Activated gamma-delta T cell treated with Interleukin-2 at 50 U/mL for 16 hours (primary cell): ENCODE results near the gene MMD.
"Not testable (repeated sequence)": the region's sequence is repeated elsewhere in the genome, so short reads cannot be mapped to it uniquely, and the experiment has no call there.

Experiments
- DNase-seq: peaks from one replicate; pipeline ENCODE4 v3.0.0-alpha.2; 2020

Gene MMD, protein sequence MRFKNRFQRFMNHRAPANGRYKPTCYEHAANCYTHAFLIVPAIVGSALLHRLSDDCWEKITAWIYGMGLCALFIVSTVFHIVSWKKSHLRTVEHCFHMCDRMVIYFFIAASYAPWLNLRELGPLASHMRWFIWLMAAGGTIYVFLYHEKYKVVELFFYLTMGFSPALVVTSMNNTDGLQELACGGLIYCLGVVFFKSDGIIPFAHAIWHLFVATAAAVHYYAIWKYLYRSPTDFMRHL

DNA sequence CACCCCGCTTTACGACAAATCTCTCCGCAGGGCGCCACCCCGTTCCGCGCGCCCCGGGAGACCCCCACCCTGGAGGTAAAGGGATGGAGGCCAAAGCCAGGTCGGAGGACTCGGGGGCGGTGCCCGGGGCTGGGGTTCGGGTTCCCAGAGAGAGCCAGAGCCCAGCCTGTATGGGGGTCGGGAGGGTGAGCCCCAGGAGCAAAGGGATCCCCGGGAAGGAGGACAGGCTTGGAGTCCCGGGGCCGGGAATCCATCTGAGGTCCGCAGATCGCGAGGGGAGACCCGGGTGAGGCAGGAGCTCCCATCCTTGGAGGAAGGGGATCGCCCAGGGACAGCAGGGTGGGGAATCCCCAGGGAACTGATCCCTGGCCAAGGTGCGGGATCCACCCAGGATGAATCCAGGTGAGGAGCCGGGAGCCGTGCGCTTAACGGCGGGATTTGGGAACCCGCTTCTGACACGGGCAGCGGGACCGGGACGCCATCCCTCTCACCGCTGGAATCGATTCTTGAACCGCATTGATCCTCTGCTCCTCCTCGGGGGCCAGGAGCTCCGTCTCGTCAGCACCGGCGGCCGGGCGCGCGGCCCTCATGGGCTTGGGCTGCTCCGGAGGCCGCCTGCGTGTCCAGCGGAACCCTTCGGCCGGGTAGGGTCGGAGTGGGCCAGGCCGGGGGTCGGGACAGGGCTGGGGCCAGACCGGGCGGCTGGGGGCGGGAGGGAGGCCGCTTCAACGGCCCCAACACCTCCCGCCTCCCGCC, at the start of gene MMD:
TSS of gene MMD (minus strand) at position 657 of the 756 bp plus-strand sequence. CDS start at position 517, 140 bp downstream.
- DNase-seq: peak; percentile 8

DNA sequence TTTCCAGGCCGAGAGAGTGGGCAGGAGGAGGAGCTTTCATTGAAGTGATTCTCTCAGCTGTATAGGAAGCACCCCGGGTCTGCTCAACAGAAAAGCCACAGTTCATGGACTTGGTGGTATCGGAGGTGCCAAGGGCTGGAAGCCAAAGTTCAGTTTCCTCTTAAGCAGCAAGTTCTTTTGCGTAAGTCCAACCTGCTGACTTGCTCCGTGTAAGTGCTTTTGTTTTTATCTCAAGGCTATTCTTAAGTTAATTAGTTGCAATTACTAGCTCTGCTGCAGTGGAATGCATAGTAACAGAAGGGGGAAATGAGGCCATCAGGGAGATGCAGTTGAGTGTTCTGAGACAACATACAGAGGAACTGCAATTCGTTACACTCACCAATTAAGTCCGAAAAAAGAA, 45.0 kb upstream of the MMD start:
- no peak for DNase-seq

DNA sequence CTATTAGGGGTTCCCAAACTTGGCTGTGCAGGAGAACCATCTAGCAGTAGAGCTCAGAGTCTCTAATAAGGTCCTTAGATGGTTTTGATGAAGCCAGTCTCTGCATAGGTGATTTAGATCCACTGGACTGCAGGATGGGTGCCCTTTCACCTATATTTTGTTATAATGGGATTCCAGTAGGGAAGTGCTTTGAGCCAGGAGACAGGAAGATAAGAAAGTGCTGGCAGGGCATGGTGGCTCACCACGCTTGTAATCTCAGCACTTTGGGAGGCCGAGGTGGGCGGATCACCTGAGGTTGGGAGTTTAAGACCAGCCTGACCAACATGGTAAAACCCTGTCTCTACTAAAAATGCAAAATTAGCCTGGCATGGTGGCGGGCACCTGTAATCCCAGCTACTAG, 44.1 kb upstream of the MMD start:
- not testable (repeated sequence) for DNase-seq

DNA sequence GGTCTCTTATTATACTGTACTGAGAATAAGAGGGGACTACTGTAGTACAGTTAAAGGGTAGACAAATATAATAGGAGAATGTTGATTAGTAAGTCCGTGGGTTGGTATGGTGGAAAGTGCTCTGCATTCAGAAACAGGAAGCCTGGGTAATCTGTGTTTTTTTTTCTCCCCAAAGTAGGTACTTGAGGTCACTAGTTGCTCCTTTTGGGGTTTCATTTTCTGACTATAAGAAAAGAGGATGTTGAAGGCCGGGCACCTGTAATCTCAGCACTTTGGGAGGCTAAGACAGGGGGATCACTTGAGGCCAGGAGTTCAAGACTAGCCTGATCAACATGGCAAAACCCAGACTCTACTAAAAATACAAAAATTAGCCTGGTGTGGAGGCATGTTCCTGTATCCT, 42.0 kb upstream of the MMD start:
- no peak for DNase-seq

DNA sequence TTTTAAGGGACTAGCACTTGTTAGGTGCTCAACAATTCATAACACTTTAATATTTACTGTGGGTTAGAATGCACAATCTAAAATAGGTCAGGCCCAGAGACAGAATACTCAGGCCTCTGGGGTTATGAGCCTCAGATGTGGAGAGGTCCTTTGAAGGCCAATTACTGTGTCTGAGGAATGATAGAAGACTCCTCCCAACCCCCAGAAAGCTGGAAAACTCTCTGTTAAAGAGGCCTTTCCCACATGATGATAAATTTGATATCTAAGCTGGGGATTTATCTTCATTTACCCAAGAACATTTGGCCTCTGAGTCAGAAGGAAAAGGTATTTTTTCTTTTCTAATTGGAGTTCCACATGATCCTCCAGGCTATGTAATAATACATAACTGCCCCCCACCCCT, 41.1 kb upstream of the MMD start:
- no peak for DNase-seq

DNA sequence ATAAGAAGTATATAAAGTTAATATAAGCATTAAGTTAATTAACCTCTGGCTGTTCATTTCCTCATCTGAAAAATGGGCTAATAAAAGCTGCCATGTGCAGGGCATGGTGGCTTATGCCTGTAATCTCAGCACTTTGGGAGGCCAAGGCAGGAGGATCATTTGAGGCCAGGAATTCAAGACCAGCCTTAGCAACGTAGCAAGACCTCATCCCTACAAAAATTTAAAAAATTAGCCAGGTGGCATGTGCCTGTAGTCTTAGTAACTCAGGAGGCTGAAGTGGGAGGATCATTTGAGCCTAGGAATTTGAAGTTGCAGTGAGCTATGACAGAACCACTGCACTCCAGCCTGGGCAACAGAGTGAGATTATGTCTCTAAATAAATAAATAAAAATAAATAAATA, 40.6 kb upstream of the MMD start:
- no peak for DNase-seq

DNA sequence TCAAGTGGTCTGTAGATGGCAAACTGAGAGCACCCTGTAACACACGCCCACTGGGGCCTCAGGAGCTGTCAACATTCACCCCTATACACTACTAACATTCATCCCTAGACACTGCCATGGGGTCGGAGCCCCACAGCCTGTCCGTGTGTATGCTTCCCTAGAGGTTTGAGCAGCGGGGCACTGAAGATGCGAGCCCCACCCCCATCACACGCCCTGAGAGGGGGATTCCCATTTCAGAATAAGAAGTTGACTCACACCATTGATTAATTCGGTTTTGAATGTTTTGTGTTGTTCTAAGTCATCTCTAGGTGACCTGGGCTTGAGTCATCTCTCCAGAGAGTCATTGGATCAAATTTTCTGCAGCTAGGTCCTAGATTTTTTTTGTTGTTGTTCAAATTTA, 37.3 kb upstream of the MMD start:
- DNase-seq: no peak

DNA sequence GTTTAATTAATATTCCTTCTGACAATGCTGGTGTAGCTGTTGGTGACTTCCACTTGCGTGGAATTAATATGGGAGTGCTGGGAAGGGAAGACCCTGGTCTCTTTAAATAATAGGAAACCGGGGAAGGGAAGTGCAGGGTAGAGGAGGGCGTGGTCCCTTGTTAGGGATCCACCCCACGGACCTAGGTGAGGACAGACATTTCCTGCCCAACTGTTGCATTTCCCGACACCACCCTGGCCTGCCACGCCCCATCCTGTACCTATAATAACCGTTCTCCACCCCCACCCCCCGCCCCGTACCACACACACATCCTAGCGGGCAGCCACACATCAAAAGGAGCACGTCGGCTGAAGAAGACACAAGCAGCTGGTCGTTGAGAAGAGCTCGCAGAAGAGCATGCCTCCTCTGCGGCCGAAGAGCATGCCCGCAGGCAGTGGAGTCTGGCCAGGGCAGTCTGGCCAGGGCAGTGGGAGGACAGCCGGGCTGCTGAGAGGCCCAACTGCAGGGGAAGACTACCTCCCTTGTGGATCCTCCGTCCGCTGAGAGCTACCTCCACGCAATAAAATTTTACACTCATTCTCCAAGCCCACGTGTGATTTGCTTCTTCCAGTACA, 36.8 kb upstream of the MMD start:
- no peak for DNase-seq

DNA sequence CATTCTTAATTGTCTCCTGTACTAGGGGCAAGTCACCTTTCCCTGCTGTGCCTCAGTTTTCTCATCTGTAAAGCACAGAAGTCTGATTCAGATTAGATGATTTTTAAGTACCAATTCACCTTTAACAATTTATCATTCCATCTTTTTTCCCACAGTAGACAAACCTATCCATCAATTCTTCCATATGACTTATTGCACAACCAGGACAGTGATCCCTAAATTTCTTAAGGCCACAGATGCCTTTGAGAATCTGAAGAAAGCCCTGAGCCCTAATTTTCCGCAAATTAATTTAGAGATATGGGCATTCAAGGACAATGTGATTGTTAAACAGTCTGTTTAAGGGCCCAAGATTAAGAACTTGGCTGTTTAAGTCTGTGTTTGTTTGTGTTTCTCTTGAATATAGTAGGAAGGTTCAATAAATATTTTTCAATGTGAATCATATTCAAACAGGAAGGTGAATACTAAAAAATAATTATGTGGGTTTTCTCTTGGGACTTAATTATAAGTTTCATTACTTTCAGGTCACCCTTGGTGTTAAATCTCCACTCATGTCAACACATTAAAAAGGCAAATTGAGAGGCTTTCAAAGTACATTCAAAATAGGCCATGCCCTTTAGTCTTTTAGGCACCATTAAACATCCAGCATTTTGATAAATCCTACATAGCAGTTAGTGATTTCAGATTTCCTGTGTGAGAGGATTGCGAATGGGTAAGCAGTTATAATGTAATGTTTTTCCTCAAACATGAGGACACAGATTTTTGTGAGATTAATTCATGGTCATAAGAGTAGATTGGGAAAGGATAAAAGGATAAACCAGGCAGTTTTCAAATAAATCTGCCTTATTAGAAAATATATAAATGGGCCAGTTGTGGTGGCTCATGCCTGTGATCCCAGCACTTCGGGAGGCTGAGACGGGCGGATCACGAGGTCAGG, 34.9 kb upstream of the MMD start:
- DNase-seq: no peak

DNA sequence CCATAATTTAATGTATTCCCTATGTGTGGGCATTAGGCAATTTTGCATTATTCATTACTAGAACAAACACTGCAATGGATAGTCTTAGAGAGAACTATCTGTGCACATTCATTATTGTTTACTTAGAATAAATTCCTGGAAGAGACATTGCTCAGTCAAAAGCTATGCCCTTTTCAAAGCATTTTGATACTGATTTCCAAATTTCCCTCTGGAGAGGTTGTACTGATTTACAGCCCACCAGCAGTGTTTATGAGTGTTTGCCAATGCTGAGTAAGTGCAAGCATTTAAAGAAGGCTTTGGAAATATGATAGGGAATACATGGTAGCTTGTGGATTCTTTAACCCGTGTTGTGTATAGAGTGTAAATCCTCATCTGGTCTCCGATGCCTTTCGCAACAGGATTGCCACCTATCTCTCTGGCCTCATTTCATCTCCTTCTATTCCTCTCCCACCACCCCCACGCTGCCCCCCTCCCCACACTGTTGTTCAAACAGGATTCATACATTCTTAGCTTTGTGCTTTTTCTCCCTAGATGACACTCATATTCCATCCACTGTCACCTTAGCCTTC, 33.4 kb upstream of the MMD start:
- no peak for DNase-seq

DNA sequence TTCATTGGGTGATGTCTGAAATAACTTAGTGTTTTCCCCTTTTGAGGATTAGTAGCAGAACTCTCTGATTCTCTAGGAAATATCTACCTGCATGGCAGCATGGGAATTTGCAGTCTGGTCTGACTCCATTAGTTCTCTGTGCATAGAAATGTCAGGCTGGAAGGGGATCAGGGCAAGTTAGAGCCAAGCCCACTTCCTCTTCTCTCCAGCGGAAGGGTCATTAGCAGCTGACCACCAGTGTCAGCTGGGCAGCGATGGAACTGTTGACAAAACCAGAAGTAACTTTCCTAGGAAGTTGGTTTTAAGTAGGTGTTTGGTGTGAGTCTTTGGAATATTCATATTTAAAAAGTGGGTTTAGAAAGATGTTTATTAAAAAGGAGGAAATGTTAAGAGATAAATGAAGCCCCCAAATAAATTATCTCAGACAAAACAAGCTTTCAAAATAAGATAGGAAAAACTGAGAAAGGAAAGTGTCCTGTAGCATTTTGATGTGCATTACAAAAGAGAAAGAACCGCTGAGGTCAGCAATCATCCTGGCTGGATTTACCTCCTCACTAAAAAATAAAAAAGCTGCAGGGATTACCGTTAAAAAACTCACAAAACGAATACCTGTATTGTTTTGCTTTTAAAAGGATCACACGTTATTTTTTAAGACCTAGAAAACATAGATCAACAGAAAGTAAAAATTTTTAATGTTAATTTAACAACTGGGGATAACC, 32.4 kb upstream of the MMD start:
- DNase-seq: no peak

DNA sequence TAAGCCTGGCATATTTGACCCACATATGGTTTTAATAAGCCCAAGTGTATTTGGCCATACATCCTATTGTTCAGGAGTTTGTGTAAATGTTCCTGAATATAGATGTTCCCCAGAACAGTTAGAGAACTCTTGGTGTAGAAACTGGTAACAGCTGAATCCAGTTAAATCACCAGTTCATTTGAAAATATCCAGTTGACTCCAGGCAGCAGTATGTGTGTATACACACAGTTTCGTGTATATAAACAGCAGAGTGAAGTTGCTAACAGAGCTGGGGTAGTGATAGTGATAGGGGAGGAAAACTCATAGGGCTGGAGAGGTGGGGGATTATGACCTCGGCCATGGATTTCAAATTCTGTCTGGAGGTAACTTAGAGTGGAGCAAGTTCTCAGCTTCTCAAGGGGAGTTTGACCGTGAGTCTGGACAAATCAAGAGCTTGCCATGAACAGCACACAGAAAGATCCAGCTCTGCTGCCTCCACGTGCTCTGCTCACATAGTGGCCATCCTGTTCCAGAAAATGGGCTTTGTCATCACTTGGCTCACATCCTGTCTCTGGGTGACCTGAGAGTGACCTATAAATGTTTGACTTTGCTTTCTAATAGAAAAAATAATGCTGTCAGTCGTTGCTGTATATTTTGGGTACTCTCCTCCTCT, 30.6 kb upstream of the MMD start:
- no peak for DNase-seq

DNA sequence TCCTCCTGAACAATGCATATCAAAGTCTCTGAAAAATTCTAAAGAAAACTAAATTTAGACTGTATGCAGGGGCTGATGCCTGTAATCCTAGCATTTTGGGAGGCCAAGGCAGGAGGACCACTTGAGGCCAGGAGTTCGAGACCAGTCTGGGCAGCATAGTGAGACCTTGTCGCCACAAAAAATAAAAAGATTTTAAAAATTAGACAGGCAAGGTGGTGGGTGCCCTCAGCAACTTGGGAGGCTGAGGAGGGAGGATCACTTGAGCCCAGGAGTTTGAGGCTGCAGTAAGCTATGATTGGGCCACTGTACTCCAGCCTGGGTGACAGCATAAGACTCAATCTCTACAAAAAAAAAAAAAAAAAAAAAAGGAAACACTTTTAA, 30.1 kb upstream of the MMD start:
- DNase-seq: no peak

DNA sequence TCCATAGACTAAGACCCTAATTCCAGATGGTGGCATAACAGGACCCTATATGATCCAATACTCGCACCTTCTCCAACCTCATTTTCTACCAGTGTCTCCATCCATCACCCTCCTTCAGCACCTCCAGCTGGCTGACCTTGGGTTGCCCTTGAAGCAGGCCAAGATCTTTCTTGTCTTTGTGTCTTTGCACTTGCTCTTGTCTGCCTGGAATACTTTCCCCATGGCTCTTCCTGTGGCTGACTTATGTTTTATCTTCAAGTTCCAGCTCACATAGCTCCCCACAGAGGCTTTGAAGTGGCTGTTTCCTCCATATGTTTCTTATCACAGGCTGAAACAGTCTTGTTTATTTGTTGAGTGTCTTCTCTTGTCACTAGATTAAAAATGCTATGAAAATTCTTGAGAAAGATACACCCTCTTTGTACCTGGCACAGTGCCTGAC, 29.6 kb upstream of the MMD start:
- no peak for DNase-seq

DNA sequence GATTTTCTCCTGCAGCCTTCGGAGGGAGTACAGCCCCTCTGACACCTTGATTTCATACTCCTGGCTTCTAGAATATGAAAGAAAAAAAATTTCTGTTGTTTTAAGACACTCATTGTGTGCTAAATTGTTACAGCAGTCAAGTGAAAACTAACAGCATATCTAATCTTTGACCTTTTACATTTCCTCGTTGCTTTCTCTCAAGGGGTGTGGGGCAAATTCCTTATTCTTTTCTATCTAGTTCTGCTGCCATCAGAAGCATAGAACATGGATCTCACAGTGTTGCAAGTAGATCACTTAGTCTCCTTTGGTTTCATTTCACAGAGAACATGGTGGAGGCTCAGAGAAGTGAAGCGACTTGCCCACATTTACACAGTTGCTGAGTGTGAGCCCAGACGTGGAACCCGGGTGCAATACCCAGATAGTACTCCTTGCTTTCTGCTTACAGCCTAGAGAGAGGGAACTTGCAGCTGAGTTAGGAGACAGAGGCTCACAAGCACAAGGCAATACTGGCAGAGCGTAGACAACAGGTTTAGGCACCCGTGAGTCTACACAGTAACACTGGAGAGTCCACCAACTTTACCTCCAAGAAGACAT, 28.7 kb upstream of the MMD start:
- no peak for DNase-seq

DNA sequence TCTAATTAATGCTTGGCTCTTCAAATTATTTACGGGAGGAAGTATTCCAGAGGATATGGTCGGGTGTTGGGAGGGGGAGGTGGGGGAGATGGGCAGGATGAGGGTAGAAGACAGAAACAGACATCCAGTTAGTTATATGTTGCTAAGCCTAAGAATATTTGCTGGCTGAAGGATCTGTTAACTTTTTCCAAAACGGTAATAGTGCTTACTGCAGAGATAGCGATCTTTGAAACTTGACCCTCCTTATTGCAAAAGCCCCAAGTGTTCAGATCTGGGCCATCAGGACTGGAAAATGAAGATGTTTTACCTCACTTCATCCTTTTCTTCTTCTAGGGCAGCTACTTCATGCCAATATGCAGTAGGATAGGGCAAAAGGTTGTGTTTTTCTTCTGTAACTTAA, 27.0 kb upstream of the MMD start:
- no peak for DNase-seq

DNA sequence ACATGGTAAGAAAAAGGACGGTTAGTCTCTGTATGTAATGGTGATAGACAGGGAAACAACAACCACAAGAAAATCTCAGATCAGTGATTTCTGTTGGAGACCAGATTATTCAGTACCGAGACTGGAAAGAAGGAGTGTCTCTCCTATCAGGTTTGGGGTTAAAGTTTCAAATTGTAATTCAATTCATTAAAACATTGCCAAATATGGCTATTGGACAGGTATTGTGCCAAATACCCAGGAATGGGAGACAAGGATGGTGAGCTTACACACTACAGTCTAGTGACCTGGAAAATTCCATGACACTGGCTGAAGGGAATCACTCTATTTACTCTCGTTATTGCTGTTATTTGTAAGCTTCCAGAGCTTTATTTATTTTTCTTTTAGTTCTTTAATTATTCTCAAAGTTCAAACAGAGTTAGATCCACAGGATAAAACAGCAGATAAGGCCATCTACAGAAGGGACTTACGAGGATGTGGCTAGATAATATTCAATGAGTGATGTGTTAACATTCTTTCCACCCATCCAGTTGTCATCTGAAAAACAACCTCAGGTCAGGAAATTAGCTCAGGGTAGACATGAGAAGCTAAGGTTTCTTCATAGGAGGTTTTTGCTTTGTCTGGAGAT, 25.1 kb upstream of the MMD start:
- DNase-seq: no peak

DNA sequence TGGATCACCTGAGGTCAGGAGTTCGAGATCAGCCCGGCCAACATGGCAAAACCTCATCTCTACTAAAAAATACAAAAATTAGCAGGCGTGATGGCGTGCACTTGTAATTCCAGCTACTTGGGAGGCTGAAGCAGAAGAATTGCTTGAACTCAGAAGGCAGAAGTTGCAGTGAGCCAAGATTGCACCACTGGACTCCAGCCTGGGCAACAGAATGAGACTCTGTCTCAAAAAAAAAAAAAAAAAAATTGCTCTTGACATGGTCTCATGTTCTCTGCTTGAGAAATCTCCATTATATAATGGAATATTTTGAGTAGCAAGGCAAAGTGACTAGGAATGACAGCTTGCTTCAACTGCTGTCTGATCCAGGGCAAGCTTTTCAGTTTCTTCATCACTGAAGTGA, 24.4 kb upstream of the MMD start:
- not testable (repeated sequence) for DNase-seq

DNA sequence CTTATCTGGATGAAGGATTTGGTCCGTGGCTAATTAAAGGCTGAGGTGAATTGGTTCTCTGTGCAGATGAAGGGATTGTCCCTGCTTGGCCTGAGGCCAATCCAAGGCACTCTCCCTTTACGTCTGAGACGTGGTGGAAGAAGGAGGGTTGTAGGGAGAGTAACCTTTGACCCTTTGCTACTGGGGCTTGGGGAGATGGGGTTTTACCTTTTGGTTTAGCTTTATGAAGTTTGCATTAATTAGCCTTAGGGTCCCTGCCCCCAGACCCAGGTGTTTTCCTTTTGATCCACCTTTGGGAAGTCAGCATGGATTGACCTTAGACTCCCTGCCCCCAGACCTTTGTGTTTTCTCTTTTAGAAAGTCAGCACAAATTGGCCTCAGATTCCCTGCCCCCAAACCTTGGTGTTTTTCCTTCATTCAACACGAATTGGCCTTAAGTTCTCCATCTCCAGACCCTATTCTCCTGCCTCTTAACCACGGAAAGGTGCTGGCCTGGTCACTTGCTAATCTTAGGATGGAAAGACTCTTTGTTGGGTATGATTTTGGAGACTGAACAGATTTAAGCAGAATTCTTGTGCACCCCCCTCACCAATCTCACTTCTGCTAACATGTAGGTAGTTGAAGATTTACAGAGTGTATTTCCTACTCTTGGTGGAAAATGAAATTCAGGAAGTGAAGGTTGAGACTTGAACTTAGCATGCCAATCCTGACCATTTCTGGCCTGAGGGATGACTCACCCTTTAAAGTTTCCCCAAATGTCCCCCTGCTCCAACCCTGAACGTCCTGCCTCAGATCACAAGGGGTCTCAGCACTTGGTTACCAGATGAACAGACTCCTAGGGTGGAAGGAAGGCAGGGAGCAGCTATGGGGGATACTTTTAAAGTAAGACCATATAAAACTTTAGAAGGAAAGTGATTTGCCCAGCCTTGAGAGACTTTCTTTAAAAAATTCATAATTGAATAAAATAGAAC, 23.1 kb upstream of the MMD start:
- no peak for DNase-seq
